ENCODE results near the gene ZFYVE27.
A peak's percentile ranks its signal among the peaks of the same experiment; 100 is the strongest.

Gene ZFYVE27

GRCh38 chr10:97763947-97764346, 27.0 kb downstream of the ZFYVE27 start:
- Mint-ChIP-seq H3K36me3 (peaks cover 51 to 57% of the 10 kb centered on the region in 2 donors), H3K27ac (no peak overlapping the region), H3K4me3 (no peak overlapping the region), H3K9me3 (no peaks in the 10 kb centered on the region), H3K4me1 (peaks cover 11% of the 10 kb centered on the region in 2 donors), H3K27me3 (peaks cover under 1 to 4% of the 10 kb centered on the region in 2 donors)
- DNase-seq (no peak), ATAC-seq (replicated peaks) (no peak)

GRCh38 chr10:97764519-97764931, 27.6 kb downstream of the ZFYVE27 start:
- Mint-ChIP-seq H3K27ac (peak overlapping the region; percentile 6), H3K4me1 (peaks cover 11% of the 10 kb centered on the region in 2 donors), H3K36me3 (peaks cover 48 to 55% of the 10 kb centered on the region in 2 donors), H3K9me3 (no peaks in the 10 kb centered on the region), H3K27me3 (peaks cover 6 to 8% of the 10 kb centered on the region in 2 donors), H3K4me3 (no peak overlapping the region)
- peak; percentile 66 to 72 for ATAC-seq (replicated peaks)
- DNase-seq = no peak

DNA sequence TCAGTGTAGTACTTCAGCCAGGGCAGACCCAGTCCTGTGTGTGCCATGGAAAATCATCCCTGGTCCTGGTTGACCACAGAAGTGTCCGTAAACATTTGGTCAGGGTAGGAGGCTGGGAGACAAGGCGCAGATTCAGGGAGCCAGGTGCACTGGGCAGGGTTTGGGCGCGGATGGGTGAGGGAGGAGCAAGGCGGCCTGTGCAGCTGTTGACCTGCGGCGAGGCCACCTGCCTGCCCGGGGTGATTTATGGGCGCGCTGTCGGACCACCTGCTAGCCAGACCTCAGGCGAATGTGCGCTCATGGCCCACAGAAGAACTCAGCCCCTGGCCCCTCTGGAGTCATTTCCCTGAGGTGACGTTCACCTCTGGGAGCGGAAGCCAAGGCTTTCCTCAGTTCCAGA, 28.3 kb downstream of the ZFYVE27 start:
- no peaks in the 10 kb centered on the region for H3K9me3 Mint-ChIP-seq
- H3K27ac Mint-ChIP-seq = no peak overlapping the region
- peaks cover 12% of the 10 kb centered on the region in 2 donors for H3K4me1 Mint-ChIP-seq
- no peak overlapping the region for H3K4me3 Mint-ChIP-seq
- H3K36me3 Mint-ChIP-seq = peaks cover 42 to 49% of the 10 kb centered on the region in 2 donors
- no peak for DNase-seq
- no peak for ATAC-seq (replicated peaks)
- peaks cover 13 to 14% of the 10 kb centered on the region in 2 donors for H3K27me3 Mint-ChIP-seq

DNA sequence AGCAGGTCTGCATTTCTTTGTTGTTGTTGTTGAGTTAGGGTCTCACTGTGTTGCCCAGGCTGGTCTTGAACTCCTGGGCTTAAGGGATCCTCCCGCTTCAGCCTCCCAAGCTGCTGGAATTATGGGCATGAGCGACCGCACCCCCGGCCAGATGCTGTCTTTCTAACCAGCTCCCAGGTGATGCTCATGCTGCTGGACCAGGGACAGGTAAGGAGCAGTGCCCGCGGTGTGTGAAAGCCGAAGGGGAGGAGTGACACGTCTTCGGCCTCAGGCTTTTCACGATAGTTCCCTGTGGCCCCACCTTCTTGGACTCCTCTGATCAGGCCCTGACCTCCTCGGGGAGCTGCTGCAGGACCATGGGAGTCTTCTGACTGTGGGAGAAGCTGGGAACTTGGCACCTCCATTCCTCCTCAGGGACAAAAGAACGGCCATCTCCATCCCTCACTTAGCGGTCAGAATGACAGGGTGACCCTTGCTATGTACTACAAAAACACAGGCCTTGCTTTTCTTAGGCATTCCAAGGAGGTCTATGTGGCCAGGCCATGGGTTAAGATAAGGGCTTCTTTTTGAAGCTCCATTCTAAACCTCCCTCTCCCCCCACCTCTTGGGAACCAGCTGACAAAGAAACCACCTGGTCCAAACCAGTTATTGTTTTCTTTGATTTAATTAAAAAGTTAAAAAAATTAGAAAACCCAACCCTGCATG, 29.3 kb downstream of the ZFYVE27 start:
- no peak for DNase-seq
- no peak overlapping the region for H3K4me3 Mint-ChIP-seq
- peaks cover 20 to 23% of the 10 kb centered on the region in 2 donors for H3K4me1 Mint-ChIP-seq
- no peak overlapping the region for H3K27ac Mint-ChIP-seq
- H3K9me3 Mint-ChIP-seq = no peaks in the 10 kb centered on the region
- H3K36me3 Mint-ChIP-seq = peaks cover 33 to 40% of the 10 kb centered on the region in 2 donors
- H3K27me3 Mint-ChIP-seq = peaks cover 23 to 25% of the 10 kb centered on the region in 2 donors
- no peak for ATAC-seq (replicated peaks)

- Mint-ChIP-seq H3K27me3 (peaks cover 31 to 32% of the 10 kb centered on the region in 2 donors), H3K9me3 (no peaks in the 10 kb centered on the region), H3K4me3 (no peak overlapping the region), H3K36me3 (peaks cover 26 to 32% of the 10 kb centered on the region in 2 donors), H3K27ac (no peak overlapping the region), H3K4me1 (peaks cover 24 to 30% of the 10 kb centered on the region in 2 donors)
- DNase-seq (no peak), ATAC-seq (replicated peaks) (no peak)
Observed at GRCh38 chr10:97766996-97767924, 30.3 kb downstream of the ZFYVE27 start.

DNA sequence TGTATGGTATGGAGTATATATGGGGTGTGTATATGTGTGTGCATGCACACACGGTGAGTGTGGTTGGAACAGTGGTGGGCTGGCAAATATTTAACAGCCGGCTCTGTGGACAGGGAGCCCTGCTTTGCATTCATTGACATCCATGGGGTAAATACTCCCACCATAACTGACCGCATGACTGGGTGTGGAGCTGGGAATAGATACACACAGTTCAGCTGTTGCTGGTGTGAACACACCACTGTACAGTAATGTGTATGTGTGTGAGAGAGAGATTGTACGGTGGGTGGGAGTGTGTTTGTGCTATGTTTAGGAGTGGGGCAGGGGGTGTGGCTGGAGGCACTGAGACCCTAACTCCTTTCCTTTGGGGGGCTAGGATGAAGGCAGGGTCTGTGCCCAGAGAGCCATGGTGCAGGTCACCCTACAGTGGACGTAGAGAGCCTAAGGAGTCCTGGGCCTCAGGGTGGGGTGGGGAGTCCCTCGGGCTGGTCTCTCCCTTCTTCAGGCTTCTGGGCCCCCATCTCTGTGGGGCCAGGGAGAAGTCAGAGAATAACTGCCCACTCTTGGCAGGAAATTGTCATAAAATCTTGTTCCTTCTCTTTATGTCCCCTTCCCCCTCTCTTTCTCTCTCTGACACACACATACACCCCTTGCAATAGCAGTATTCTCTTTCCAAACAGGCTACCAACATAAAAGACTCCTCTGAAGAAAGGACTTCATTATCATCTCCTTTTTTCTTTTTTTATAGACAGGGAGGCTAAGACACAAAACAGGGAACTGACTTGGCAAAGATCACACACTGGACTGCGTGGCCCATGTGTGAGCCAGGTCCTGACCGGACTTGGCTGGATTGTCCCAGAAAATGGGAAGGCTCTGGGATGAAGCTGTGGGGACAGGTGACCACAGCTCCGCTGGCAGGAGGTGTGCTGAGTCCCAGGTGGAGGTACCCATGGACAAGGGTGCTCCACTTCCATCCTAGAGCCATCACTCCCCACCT, 31.7 kb downstream of the ZFYVE27 start:
- ATAC-seq (replicated peaks) = no peak
- peaks cover 41 to 45% of the 10 kb centered on the region in 2 donors for H3K27me3 Mint-ChIP-seq
- peaks cover 24 to 32% of the 10 kb centered on the region in 2 donors for H3K4me1 Mint-ChIP-seq
- no peak for DNase-seq
- H3K9me3 Mint-ChIP-seq = no peaks in the 10 kb centered on the region
- H3K27ac Mint-ChIP-seq = no peak overlapping the region
- no peak overlapping the region for H3K4me3 Mint-ChIP-seq
- peaks cover 24 to 29% of the 10 kb centered on the region in 2 donors for H3K36me3 Mint-ChIP-seq

- ATAC-seq (replicated peaks) = no peak
- Mint-ChIP-seq H3K27me3 (peaks cover 41 to 53% of the 10 kb centered on the region in 2 donors), H3K4me1 (peaks cover 15 to 20% of the 10 kb centered on the region in 2 donors), H3K9me3 (no peaks in the 10 kb centered on the region), H3K27ac (no peak overlapping the region), H3K36me3 (peaks cover 15 to 24% of the 10 kb centered on the region in 2 donors), H3K4me3 (no peak overlapping the region)
- DNase-seq = no peak
Observed at GRCh38 chr10:97770255-97770654, 33.3 kb downstream of the ZFYVE27 start.

GRCh38 chr10:97771055-97771891, 34.3 kb downstream of the ZFYVE27 start:
- Mint-ChIP-seq H3K4me3 (peak overlapping the region; percentile 56 to 65), H3K4me1 (peaks cover 15 to 20% of the 10 kb centered on the region in 2 donors), H3K27ac (no peak overlapping the region), H3K36me3 (peaks cover 14 to 21% of the 10 kb centered on the region in 2 donors), H3K9me3 (no peaks in the 10 kb centered on the region), H3K27me3 (peaks cover 41 to 53% of the 10 kb centered on the region in 2 donors)
- DNase-seq (no peak), ATAC-seq (replicated peaks) (peak; percentile 44 to 47)

GRCh38 chr10:97771913-97772823, 35.2 kb downstream of the ZFYVE27 start, which contains the start of gene SFRP5:
SFRP5 (minus strand) TSS chr10:97771999; CDS start chr10:97771833, 166 bp downstream.
- Mint-ChIP-seq H3K4me3 (peak within 1 kb of the TSS; percentile 56 to 65), H3K27me3 (peaks cover 41 to 53% of the 10 kb centered on the region in 2 donors), H3K36me3 (peaks cover 11 to 16% of the 10 kb centered on the region in 2 donors), H3K27ac (no peak within 1 kb of the TSS), H3K4me1 (peaks cover 15 to 20% of the 10 kb centered on the region in 2 donors), H3K9me3 (no peaks in the 10 kb centered on the region)
- ATAC-seq (replicated peaks) (no peak), DNase-seq (no peak)

- Mint-ChIP-seq H3K27me3 (peaks cover 40 to 53% of the 10 kb centered on the region in 2 donors), H3K9me3 (no peaks in the 10 kb centered on the region), H3K27ac (no peak overlapping the region), H3K4me1 (peaks cover 13 to 20% of the 10 kb centered on the region in 2 donors), H3K36me3 (peaks cover 4 to 7% of the 10 kb centered on the region in 2 donors), H3K4me3 (no peak overlapping the region)
- DNase-seq (no peak), ATAC-seq (replicated peaks) (no peak)
Observed at GRCh38 chr10:97773096-97773495, 36.2 kb downstream of the ZFYVE27 start.

DNA sequence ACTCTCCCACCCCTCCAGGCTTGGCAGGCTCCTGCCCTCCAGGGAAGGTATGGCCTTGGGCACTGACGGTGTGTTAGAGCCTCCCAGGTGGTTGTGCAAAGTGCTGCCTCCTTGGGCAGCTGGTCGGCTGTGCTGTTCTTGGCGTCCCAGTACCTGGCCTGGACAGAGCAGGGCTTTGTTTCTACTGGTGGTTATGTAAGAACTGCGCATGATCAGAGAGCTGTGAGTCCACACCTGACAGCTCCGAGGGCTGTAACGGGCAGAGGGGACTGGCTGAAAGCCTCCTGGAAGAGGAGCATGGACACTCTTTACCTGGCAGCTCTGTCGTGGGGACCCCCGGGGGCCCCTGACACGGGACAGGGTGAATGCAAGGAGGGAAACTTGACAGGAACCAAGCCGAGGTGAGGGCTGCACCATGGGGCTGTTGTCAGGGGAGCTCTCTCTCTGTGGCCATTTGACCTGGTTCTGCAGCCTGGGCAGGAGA, 37.9 kb downstream of the ZFYVE27 start:
- ATAC-seq (replicated peaks) (no peak), DNase-seq (no peak)
- Mint-ChIP-seq H3K36me3 (no peaks in the 10 kb centered on the region), H3K4me3 (no peak overlapping the region), H3K27me3 (peaks cover 30 to 44% of the 10 kb centered on the region in 2 donors), H3K9me3 (no peaks in the 10 kb centered on the region), H3K27ac (no peak overlapping the region), H3K4me1 (peaks cover 13 to 20% of the 10 kb centered on the region in 2 donors)

- no peak for DNase-seq
- peaks cover 11 to 23% of the 10 kb centered on the region in 2 donors for H3K27me3 Mint-ChIP-seq
- no peaks in the 10 kb centered on the region for H3K36me3 Mint-ChIP-seq
- H3K27ac Mint-ChIP-seq = no peak overlapping the region
- H3K9me3 Mint-ChIP-seq = no peaks in the 10 kb centered on the region
- H3K4me1 Mint-ChIP-seq = peaks cover 4 to 9% of the 10 kb centered on the region in 2 donors
- no peak overlapping the region for H3K4me3 Mint-ChIP-seq
- no peak for ATAC-seq (replicated peaks)
Observed at GRCh38 chr10:97777143-97777542, 40.2 kb downstream of the ZFYVE27 start.

Measured in stimulated activated naive B cell treated with anti-CD40 and anti-IgM and Interleukin-4, amounts not matched to agents 10 μg/mL and 1 μg/mL and 100 μg/mL, for 72 hours (primary cell).